GM12873 (cell line): ENCODE results near the gene TXNRD2.

Source experiments
- CTCF ChIP-seq: IDR thresholded peaks from 2 replicates; pipeline ENCODE4 v1.5.1; 2012; ENCODE audit warnings: low read depth, mild to moderate bottlenecking, moderate library complexity, low read length, control low read depth; ENCODE audit not compliant: insufficient read depth; ENCODE audit errors: missing control alignments

The TXNRD2 gene

GRCh38 chr22:19968450-19968891 lies 26.9 kb upstream of the TXNRD2 start:
- TF ChIP-seq CTCF, result no peak

- no peak for TF ChIP-seq CTCF
Observed at GRCh38 chr22:19967850-19968449, 26.3 kb upstream of the TXNRD2 start.

- TF ChIP-seq CTCF, result no peak
Observed at GRCh38 chr22:19966908-19967750, 25.5 kb upstream of the TXNRD2 start.

- peak; percentile 53 for TF ChIP-seq CTCF
Observed at GRCh38 chr22:19965771-19966709, 24.4 kb upstream of the TXNRD2 start.

GRCh38 chr22:19964701-19965386 lies 23.2 kb upstream of the TXNRD2 start:
- TF ChIP-seq CTCF, result no peak

- TF ChIP-seq CTCF, result no peak
Observed at GRCh38 chr22:19963863-19964642, 22.4 kb upstream of the TXNRD2 start.
